Uterus (tissue), 2 donors: ENCODE results near the gene ZNF487.

Experiments
- POLR2A ChIP-seq, 2 donors: fragments of 450-650 bp; IDR thresholded peaks; one replicate each; pipeline ENCODE4 v1.6.1; 2016; ENCODE audit warnings: antibody characterized with exemption in 2 of 2, mild to moderate bottlenecking in 1 of 2, moderate library complexity in 1 of 2
- TF ChIP-seq, protein P1 (sequence below), 4 experiments: fragments of 200-600 bp in 2 of 4; fragments of 450-650 bp in 2 of 4; sonication (generic) in 2 of 4; IDR thresholded peaks; one replicate each; pipeline ENCODE4 v1.5.1; 2016 to 2019; ENCODE audit warnings: antibody characterized with exemption in 4 of 4, mild to moderate bottlenecking in 2 of 4, moderate library complexity in 1 of 4

DNA sequence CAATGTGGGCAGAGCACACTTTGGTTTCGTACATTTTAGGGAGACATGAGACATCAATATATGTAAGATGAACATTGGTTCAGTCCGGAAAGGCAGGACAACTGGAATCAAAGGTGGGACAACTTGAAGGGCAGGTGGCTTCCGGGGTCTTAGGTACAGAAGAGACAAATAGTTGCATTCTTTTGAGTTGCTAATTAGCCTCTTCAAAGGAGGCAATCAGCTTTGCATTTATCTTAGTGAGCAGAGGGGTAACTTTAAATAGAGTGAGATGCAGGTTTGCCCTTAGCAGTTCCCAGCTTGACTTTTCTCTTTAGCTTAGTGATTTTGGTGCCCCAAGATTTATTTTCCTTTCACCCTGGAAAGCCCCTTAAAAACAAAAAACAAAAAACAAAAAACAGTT, 21.3 kb downstream of the ZNF487 start:
- TF ChIP-seq, protein P1, sequence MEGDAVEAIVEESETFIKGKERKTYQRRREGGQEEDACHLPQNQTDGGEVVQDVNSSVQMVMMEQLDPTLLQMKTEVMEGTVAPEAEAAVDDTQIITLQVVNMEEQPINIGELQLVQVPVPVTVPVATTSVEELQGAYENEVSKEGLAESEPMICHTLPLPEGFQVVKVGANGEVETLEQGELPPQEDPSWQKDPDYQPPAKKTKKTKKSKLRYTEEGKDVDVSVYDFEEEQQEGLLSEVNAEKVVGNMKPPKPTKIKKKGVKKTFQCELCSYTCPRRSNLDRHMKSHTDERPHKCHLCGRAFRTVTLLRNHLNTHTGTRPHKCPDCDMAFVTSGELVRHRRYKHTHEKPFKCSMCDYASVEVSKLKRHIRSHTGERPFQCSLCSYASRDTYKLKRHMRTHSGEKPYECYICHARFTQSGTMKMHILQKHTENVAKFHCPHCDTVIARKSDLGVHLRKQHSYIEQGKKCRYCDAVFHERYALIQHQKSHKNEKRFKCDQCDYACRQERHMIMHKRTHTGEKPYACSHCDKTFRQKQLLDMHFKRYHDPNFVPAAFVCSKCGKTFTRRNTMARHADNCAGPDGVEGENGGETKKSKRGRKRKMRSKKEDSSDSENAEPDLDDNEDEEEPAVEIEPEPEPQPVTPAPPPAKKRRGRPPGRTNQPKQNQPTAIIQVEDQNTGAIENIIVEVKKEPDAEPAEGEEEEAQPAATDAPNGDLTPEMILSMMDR (IDR thresholded peaks at IDR 0.05) = no peak
- TF ChIP-seq POLR2A (IDR thresholded peaks at IDR 0.05) = no peak
